ENCODE data around the gene CHN1.

Gene CHN1, protein sequence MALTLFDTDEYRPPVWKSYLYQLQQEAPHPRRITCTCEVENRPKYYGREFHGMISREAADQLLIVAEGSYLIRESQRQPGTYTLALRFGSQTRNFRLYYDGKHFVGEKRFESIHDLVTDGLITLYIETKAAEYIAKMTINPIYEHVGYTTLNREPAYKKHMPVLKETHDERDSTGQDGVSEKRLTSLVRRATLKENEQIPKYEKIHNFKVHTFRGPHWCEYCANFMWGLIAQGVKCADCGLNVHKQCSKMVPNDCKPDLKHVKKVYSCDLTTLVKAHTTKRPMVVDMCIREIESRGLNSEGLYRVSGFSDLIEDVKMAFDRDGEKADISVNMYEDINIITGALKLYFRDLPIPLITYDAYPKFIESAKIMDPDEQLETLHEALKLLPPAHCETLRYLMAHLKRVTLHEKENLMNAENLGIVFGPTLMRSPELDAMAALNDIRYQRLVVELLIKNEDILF

DNA sequence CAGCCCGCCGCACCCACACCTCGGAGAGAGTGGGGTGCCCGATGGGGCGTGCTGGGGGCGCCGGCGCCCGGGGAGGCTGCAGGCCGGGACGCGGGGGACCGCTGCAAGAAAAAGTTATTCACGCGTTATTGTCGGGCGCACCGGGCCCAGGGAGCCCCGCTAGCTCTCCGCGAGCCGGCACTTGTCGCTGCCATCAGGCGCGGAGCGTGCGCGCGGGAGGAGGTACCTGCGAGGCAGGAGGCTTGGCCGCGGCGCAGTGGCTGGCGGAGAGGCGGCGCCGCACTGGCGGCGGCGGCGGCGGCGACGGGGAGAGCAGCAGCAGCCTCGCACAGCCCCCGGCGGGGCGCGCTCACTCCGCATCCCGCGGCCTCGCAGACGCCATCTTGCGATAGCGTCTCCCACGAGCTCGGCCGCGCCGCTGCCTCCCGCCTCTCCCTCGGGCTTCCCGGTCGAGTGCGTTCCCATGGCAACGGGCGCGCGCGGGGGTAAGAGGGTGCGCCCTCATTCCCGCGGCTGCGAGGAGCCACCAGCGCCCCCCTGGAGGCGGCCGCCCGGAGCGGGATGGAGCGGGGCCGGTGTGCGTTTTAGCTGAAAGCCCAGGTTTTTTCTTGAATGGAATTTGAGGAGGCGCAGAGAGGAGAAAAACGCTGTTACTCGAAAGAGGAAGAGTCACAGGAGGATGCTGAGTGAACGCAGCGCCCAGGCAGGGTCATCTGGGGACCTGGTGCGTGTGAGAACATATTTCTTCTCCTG is at the start of gene CHN1:
Gene CHN1, minus strand, starts transcription at position 402 of the 753 bp plus-strand sequence. CDS start 469 bp downstream, outside the sequence.
- Histone ChIP-seq H3K9me3 (ENCODE audit: low read length) (no peaks in the 10 kb centered on the region), H3K4me3 (ENCODE audit: low read length) (peak within 1 kb of the TSS; percentile 97), H3K27me3 (ENCODE audit: insufficient read depth, low read length) (no peaks in the 10 kb centered on the region), H3K4me1 (ENCODE audit: insufficient read depth, low read length) (peaks cover 45% of the 10 kb centered on the region), H3K36me3 (ENCODE audit: insufficient read depth, low read length) (peaks cover 3% of the 10 kb centered on the region), H2AFZ (ENCODE audit: low read depth, low read length) (peak within 1 kb of the TSS; percentile 39)

DNA sequence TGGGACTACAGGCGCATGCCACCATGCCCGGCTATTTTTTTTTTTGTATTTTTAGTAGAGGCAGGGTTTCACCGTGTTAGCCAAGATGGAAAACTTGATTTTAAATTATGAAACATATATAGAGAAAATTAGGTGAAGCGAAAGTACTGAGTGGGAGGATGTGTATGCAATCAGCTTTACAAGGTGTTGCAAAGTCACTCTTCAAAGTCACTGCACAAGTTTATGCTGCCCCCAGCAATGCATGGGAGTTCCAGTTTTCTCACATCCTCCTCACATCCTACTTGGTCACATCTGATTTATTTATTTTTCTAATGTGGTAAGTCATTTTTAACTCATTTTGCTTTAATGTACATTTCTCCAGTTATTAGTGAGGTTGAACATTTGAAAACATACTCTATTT is 49.2 kb upstream of the CHN1 start:
- Histone ChIP-seq H3K4me3 (ENCODE audit: low read length) (no peak overlapping the region), H3K4me1 (ENCODE audit: insufficient read depth, low read length) (no peaks in the 10 kb centered on the region), H3K36me3 (ENCODE audit: insufficient read depth, low read length) (peaks cover 5% of the 10 kb centered on the region), H3K9me3 (ENCODE audit: low read length) (peaks cover 3% of the 10 kb centered on the region), H2AFZ (ENCODE audit: low read depth, low read length) (no peak overlapping the region), H3K27me3 (ENCODE audit: insufficient read depth, low read length) (no peaks in the 10 kb centered on the region)

DNA sequence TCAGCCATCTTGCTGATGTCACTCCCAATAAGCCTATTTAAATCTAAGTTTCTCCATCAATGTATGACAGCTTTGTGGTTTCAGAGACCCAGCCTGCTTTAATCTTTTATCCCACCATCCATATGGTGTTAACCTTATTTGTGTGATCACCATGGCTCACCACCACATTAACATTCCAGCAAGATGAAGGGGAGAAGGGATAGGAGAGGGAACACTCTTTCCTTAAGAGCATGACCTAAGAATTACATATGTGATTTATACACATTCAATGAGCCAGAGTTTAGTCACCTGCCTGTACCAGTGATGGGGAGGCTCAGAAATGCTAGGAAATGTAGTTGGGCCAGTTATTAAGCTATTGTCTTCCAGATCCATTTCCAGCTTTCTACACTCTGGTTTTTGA is 44.5 kb upstream of the CHN1 start:
- Histone ChIP-seq H3K36me3 (ENCODE audit: insufficient read depth, low read length) (no peaks in the 10 kb centered on the region), H3K4me3 (ENCODE audit: low read length) (no peak overlapping the region), H3K9me3 (ENCODE audit: low read length) (peaks cover 4% of the 10 kb centered on the region), H3K27me3 (ENCODE audit: insufficient read depth, low read length) (no peaks in the 10 kb centered on the region), H2AFZ (ENCODE audit: low read depth, low read length) (no peak overlapping the region), H3K4me1 (ENCODE audit: insufficient read depth, low read length) (no peaks in the 10 kb centered on the region)

DNA sequence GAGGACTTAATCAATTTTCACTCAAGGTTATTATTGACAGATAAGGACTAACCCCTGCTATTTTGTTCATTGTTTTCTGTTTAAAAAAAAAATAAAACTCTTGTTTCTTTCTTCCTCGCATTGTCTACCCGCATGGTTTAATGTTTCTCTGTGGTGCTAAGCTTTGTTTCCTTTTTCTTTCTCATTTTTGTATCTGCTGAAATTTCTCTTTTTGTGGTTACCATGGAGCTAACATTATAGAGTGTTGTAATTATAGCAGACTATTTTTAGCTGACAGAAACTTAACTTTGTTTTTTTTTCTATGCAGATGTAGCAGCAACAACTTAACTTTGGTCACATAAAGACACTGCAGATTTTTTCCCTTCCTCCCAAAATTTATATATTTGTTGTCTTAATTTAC is 43.1 kb upstream of the CHN1 start:
- H2AFZ ChIP-seq (ENCODE audit: low read depth, low read length) = no peak overlapping the region
- H3K4me1 ChIP-seq (ENCODE audit: insufficient read depth, low read length) = no peaks in the 10 kb centered on the region
- H3K27me3 ChIP-seq (ENCODE audit: insufficient read depth, low read length) = no peaks in the 10 kb centered on the region
- H3K36me3 ChIP-seq (ENCODE audit: insufficient read depth, low read length) = no peaks in the 10 kb centered on the region
- peaks cover 4% of the 10 kb centered on the region for H3K9me3 ChIP-seq (ENCODE audit: low read length)
- H3K4me3 ChIP-seq (ENCODE audit: low read length) = no peak overlapping the region

DNA sequence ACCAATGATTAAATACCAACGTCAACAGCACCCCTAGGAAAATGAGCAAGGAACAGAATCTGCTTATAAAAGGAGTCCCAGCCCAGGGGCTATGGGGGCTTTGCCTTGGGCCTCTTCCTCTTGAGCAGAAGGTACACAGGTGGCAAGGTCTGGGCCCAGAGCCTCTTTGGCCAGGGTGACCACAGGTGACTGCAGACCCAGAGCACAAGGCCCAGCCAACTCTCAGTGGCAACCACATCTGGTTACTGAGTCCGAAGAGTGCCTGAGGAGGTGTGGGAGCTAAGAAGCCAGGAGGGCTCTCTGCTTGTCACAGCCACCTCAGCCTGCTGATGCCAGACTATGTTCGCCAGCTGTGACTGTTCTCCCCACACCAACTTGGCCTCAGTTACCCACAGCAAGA is 34.3 kb upstream of the CHN1 start:
- Histone ChIP-seq H3K4me1 (ENCODE audit: insufficient read depth, low read length) (peaks cover 10% of the 10 kb centered on the region), H3K27me3 (ENCODE audit: insufficient read depth, low read length) (no peaks in the 10 kb centered on the region)

DNA sequence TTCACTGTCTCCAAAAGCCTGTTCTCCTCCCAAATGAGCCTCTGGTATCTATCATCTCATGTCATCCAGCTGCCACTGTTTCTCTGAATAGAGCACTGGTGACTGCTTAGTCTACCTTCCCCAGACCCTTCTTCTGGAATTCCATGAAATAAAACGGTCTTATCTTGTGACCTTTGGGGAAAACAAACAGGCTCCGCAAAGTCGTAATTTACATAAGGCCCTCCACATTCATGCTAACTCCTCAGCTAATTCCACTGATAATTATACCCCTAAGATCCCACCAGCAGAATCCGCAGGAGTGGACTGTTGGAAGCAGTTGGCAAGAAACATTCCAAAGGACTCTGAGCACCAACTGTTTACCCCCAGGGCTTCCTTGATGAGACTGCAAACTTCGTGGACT is 33.9 kb upstream of the CHN1 start:
- no peaks in the 10 kb centered on the region for H3K27me3 ChIP-seq (ENCODE audit: insufficient read depth, low read length)
- H3K4me3 ChIP-seq (ENCODE audit: low read length) = no peak overlapping the region
- H2AFZ ChIP-seq (ENCODE audit: low read depth, low read length) = no peak overlapping the region
- H3K9me3 ChIP-seq (ENCODE audit: low read length) = no peaks in the 10 kb centered on the region
- H3K36me3 ChIP-seq (ENCODE audit: insufficient read depth, low read length) = no peaks in the 10 kb centered on the region
- peaks cover 10% of the 10 kb centered on the region for H3K4me1 ChIP-seq (ENCODE audit: insufficient read depth, low read length)

More for the DNA sequence above, 34.3 kb upstream of the CHN1 start:
- Histone ChIP-seq H2AFZ (ENCODE audit: low read depth, low read length) (no peak overlapping the region), H3K9me3 (ENCODE audit: low read length) (no peaks in the 10 kb centered on the region), H3K36me3 (ENCODE audit: insufficient read depth, low read length) (no peaks in the 10 kb centered on the region), H3K4me3 (ENCODE audit: low read length) (no peak overlapping the region)

DNA sequence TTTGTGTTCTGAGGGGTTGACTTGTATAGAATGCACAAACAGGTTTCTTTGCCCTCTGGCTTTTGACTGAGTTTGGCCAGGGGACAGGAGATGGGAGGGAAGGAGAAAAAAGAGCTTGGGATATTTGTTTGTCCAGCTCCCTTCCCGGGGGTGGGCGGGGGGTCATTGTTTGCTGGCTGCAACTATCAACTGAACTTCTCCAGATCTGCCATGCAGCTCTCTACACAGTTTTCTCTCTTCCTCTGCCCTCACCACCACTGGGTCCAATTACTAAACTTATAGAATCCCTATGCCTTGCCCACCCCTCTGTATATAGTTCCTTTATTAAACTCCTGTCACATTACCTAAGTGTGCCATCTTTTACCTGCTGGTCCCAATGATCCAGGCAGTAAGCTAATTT is 32.8 kb upstream of the CHN1 start:
- Histone ChIP-seq H3K4me3 (ENCODE audit: low read length) (no peak overlapping the region), H2AFZ (ENCODE audit: low read depth, low read length) (no peak overlapping the region)

DNA sequence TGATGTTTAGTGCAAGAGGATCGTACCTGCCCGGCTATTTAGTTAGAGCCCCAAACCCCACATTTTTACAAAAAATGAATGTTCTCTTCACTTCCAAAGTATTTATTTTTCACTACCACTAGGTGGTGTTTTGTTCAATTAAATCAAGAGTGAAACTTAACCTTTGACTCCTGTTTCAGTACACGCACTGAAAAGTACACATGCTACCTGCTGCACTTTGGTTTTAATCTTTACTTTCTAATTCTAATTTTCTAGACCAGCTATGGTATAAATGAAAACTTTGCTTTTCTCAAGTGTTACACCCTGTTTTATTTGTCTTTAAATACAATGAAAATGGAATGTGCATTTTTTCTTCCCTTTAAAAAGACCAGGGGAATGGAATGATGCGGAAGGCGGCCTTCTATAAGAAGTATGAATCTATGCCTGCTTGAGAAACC is 31.4 kb upstream of the CHN1 start:
- no peaks in the 10 kb centered on the region for H3K9me3 ChIP-seq (ENCODE audit: low read length)
- no peak overlapping the region for H3K4me3 ChIP-seq (ENCODE audit: low read length)
- H3K36me3 ChIP-seq (ENCODE audit: insufficient read depth, low read length) = no peaks in the 10 kb centered on the region
- H3K4me1 ChIP-seq (ENCODE audit: insufficient read depth, low read length) = peaks cover 10% of the 10 kb centered on the region
- no peaks in the 10 kb centered on the region for H3K27me3 ChIP-seq (ENCODE audit: insufficient read depth, low read length)
- H2AFZ ChIP-seq (ENCODE audit: low read depth, low read length) = no peak overlapping the region

More for the DNA sequence above, 32.8 kb upstream of the CHN1 start:
- Histone ChIP-seq H3K4me1 (ENCODE audit: insufficient read depth, low read length) (peaks cover 10% of the 10 kb centered on the region), H3K36me3 (ENCODE audit: insufficient read depth, low read length) (no peaks in the 10 kb centered on the region), H3K9me3 (ENCODE audit: low read length) (no peaks in the 10 kb centered on the region), H3K27me3 (ENCODE audit: insufficient read depth, low read length) (no peaks in the 10 kb centered on the region)

DNA sequence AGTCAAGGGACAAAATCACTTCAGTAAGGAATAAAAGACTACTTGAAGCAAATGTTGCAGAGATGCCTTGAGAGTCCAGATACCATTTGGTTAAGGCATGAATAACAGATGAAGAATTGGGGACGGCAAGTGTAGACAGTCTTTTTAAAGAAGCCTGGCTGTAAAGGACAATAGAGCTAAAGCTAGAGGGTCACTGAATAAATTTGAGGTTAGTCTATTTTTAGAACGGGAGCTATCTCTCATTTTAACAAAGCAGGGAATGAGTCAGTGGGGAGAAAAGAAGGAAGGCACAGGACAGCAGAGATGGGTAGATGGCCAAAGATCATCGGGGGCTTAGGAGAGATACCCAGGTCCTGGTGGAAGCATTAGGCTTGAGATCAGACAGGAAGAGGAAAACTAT is 30.6 kb upstream of the CHN1 start:
- H3K4me3 ChIP-seq (ENCODE audit: low read length) = no peak overlapping the region
- H3K9me3 ChIP-seq (ENCODE audit: low read length) = no peaks in the 10 kb centered on the region
- H3K27me3 ChIP-seq (ENCODE audit: insufficient read depth, low read length) = no peaks in the 10 kb centered on the region
- H2AFZ ChIP-seq (ENCODE audit: low read depth, low read length) = no peak overlapping the region
- no peaks in the 10 kb centered on the region for H3K36me3 ChIP-seq (ENCODE audit: insufficient read depth, low read length)
- H3K4me1 ChIP-seq (ENCODE audit: insufficient read depth, low read length) = peaks cover 10% of the 10 kb centered on the region

DNA sequence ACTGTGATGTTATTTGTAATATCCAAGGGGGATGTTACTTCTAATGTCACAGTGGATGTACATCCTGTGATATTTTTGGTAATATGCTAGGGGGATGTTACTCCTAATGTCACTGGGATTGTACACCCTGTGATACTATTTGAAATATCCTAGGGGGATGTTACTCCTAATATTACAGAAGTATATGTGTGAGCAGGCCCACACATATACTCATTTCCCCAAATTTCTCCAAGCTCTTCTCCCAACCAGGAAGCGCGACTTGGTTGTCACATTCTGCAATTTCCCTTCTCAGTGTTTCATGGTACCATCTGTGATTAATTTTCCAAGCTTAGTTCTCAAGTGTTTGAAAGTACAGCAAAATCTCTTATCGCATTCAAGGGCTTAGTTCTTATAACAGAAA is 29.5 kb upstream of the CHN1 start:
- Histone ChIP-seq H3K9me3 (ENCODE audit: low read length) (no peaks in the 10 kb centered on the region), H3K4me1 (ENCODE audit: insufficient read depth, low read length) (peaks cover 10% of the 10 kb centered on the region), H3K36me3 (ENCODE audit: insufficient read depth, low read length) (no peaks in the 10 kb centered on the region), H3K4me3 (ENCODE audit: low read length) (no peak overlapping the region), H3K27me3 (ENCODE audit: insufficient read depth, low read length) (no peaks in the 10 kb centered on the region), H2AFZ (ENCODE audit: low read depth, low read length) (no peak overlapping the region)

DNA sequence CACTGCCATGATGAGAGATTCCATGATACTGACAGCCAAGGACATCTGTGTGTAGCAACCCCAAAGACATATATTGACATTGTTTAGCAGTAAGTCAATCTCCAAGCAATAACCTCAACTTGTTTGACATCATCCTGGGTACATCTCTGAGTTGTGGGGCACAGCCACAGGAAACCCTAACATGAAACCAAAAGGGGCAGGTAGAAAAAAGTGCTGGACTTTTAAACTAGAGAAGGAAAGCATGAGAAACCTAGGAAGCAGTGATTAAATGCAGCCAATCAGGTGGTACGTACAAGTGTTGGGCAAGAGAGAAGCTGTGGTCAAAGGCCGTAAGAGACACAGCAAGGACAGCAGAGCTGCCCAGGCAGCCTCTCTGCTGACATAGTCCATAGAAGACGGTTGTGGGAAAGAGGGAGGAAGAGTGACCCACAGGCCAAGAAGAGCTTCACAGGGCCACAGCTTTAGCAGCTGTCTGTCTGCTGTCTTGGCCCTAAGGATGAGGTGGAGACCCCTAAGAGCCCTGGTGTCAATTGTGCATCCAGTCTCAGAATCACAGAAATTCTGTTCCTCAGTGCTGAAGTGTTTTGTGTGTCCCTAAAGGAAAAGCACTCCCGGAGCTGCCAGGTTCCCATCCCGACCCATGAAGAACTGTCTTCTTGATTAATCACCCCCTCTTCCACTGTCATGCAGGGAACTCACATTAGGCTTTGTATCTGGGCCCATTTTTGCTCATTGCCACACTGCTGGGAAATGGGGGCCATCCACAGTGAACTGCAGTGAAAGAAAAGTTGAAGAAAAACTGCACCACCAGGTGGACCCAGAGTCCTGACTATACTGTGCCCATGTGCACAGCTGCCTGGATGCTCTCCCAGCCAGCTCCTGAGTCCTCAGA is 25.4 kb upstream of the CHN1 start:
- Histone ChIP-seq H3K4me1 (ENCODE audit: insufficient read depth, low read length) (peaks cover 3% of the 10 kb centered on the region), H3K27me3 (ENCODE audit: insufficient read depth, low read length) (no peaks in the 10 kb centered on the region), H3K9me3 (ENCODE audit: low read length) (no peaks in the 10 kb centered on the region), H3K4me3 (ENCODE audit: low read length) (no peak overlapping the region), H2AFZ (ENCODE audit: low read depth, low read length) (no peak overlapping the region), H3K36me3 (ENCODE audit: insufficient read depth, low read length) (no peaks in the 10 kb centered on the region)

DNA sequence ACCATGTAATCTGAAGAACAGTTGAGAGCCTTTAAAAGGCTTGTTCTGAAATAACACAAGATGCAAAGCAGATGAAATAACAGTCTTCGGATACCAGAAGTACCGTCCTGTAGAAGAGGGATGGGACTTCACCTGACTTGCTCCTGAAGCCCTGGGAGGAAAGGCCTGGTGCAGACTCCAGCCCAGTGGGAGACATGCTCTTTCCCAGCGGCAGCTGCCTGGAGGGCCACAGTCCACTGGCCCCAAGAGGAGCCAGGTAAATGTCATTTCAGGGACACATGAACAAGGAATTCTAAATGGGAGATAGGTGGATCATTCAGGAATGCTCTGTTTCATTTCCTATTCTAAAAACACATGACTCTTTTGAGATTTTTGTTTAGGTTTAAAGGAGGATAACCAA is 22.6 kb upstream of the CHN1 start:
- Histone ChIP-seq H3K4me1 (ENCODE audit: insufficient read depth, low read length) (no peaks in the 10 kb centered on the region), H3K9me3 (ENCODE audit: low read length) (no peaks in the 10 kb centered on the region), H3K36me3 (ENCODE audit: insufficient read depth, low read length) (no peaks in the 10 kb centered on the region), H3K4me3 (ENCODE audit: low read length) (no peak overlapping the region), H2AFZ (ENCODE audit: low read depth, low read length) (no peak overlapping the region), H3K27me3 (ENCODE audit: insufficient read depth, low read length) (no peaks in the 10 kb centered on the region)

All from neuron (in vitro differentiated cells).